ENCODE results near the gene SRGAP1.

The SRGAP1 gene

DNA sequence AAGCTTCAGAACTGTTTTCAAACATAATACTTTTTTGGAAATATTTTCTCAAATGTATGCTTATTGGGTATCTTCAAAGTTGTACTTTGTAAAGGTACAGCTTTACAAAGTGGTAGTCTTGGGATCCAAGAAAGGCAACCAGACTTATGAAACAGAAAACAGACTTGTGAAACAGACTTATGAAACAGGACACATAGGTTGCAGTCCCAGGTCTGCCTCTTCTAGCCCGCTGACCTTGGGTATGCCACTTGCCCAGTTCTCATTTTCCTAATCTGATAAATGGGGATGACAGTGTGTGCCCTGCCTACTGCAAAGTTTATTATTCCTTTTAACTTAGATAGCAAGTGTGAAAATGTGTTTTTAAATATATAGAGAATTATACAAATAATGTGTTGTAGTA, 263.3 kb downstream of the SRGAP1 start:
- Histone ChIP-seq H4K20me1 (ENCODE audit: insufficient read depth, low read length) (no peaks in the 10 kb centered on the region), H3K9me3 (replicated peaks; ENCODE audit: insufficient read depth, low read length) (no peaks in the 10 kb centered on the region), H3K27ac (ENCODE audit: low read length) (no peak overlapping the region), H3K4me3 (ENCODE audit: low read length) (no peak overlapping the region), H3K4me1 (ENCODE audit: low read length) (peaks cover 21% of the 10 kb centered on the region), H3K79me2 (ENCODE audit: low read length) (no peaks in the 10 kb centered on the region), H3K27me3 (replicated peaks; ENCODE audit: insufficient read depth, low read length) (no peaks in the 10 kb centered on the region), H3K9ac (ENCODE audit: low read length) (no peak overlapping the region), H3K9me2 (replicated peaks; ENCODE audit: insufficient read depth, low read length) (no peaks in the 10 kb centered on the region), H2AFZ (ENCODE audit: low read length) (no peak overlapping the region), H3K4me2 (ENCODE audit: low read depth, low read length) (peak overlapping the region; percentile 4; the same call in 1 of the 2 replicates), H3K36me3 (replicated peaks; ENCODE audit: insufficient read depth, low read length) (no peaks in the 10 kb centered on the region), H3F3A (ENCODE audit: insufficient read depth, low read length) (no peaks in the 10 kb centered on the region)
- peak; percentile 53 for DNase-seq
- TF ChIP-seq CTCF (IDR thresholded peaks at IDR 0.05; ENCODE audit: low read length) (no peak), EZH2phosphoT487 (IDR thresholded peaks at IDR 0.05; ENCODE audit: low read length) (no peak), EZH2 (optimal IDR thresholded peaks at IDR 0.05; ENCODE audit: low read depth, low read length) (no peak)

DNA sequence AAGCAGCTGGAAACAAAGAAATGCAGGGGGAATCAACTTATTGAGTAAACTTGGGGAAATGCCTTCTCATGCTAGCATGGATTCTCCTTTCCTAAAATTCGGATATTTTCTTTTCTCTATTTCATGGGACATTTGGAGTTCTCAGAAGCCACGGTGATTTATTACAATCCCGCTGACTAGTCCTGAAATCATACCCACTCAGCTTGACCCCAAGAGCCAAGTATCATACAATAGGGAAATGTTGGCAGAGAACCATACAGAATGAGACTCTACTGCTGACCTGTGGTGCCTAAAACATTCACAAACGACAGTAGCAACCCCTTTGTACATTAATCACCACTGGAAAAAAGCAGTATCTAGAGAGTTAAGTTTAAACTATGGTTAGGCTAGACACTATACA, 265.2 kb downstream of the SRGAP1 start:
- H3K27me3 ChIP-seq (replicated peaks; ENCODE audit: insufficient read depth, low read length), result no peaks in the 10 kb centered on the region
- H3F3A ChIP-seq (ENCODE audit: insufficient read depth, low read length), result no peaks in the 10 kb centered on the region
- no peaks in the 10 kb centered on the region for H3K36me3 ChIP-seq (replicated peaks; ENCODE audit: insufficient read depth, low read length)
- H3K79me2 ChIP-seq (ENCODE audit: low read length), result no peaks in the 10 kb centered on the region
- TF ChIP-seq EZH2 (optimal IDR thresholded peaks at IDR 0.05; ENCODE audit: low read depth, low read length), result no peak
- no peak for TF ChIP-seq EZH2phosphoT487 (IDR thresholded peaks at IDR 0.05; ENCODE audit: low read length)
- no peak for TF ChIP-seq CTCF (IDR thresholded peaks at IDR 0.05; ENCODE audit: low read length)
- H3K9ac ChIP-seq (ENCODE audit: low read length), result no peak overlapping the region
- no peak overlapping the region for H2AFZ ChIP-seq (ENCODE audit: low read length)
- DNase-seq, result no peak
- H4K20me1 ChIP-seq (ENCODE audit: insufficient read depth, low read length), result no peaks in the 10 kb centered on the region
- peaks cover 13% of the 10 kb centered on the region for H3K4me1 ChIP-seq (ENCODE audit: low read length)
- H3K4me2 ChIP-seq (ENCODE audit: low read depth, low read length), result no peak overlapping the region
- H3K4me3 ChIP-seq (ENCODE audit: low read length), result no peak overlapping the region
- no peaks in the 10 kb centered on the region for H3K9me3 ChIP-seq (replicated peaks; ENCODE audit: insufficient read depth, low read length)
- no peak overlapping the region for H3K27ac ChIP-seq (ENCODE audit: low read length)
- no peaks in the 10 kb centered on the region for H3K9me2 ChIP-seq (replicated peaks; ENCODE audit: insufficient read depth, low read length)

GRCh38 chr12:64110864-64111263, 266.4 kb downstream of the SRGAP1 start:
- Histone ChIP-seq H3K9me3 (replicated peaks; ENCODE audit: insufficient read depth, low read length) (no peaks in the 10 kb centered on the region), H2AFZ (ENCODE audit: low read length) (no peak overlapping the region), H3K4me1 (ENCODE audit: low read length) (peaks cover 13% of the 10 kb centered on the region), H3K27ac (ENCODE audit: low read length) (no peak overlapping the region), H3K4me2 (ENCODE audit: low read depth, low read length) (no peak overlapping the region), H3K36me3 (replicated peaks; ENCODE audit: insufficient read depth, low read length) (no peaks in the 10 kb centered on the region), H3K9me2 (replicated peaks; ENCODE audit: insufficient read depth, low read length) (no peaks in the 10 kb centered on the region), H3K27me3 (replicated peaks; ENCODE audit: insufficient read depth, low read length) (no peaks in the 10 kb centered on the region), H3K79me2 (ENCODE audit: low read length) (no peaks in the 10 kb centered on the region), H3K9ac (ENCODE audit: low read length) (no peak overlapping the region), H3F3A (ENCODE audit: insufficient read depth, low read length) (no peaks in the 10 kb centered on the region), H3K4me3 (ENCODE audit: low read length) (no peak overlapping the region), H4K20me1 (ENCODE audit: insufficient read depth, low read length) (no peaks in the 10 kb centered on the region)
- no peak for DNase-seq
- TF ChIP-seq CTCF (IDR thresholded peaks at IDR 0.05; ENCODE audit: low read length) (no peak), EZH2phosphoT487 (IDR thresholded peaks at IDR 0.05; ENCODE audit: low read length) (no peak), EZH2 (optimal IDR thresholded peaks at IDR 0.05; ENCODE audit: low read depth, low read length) (no peak)
